GM19467 (cell line): ENCODE measurements around the gene TSPAN7.

Experiments used
- ATAC-seq: cut with Tn5 transposase; IDR thresholded peaks from one replicate; pipeline ENCODE4 v1.9.1; 2021; ENCODE audit warnings: mild to moderate bottlenecking, moderate library complexity; ENCODE audit not compliant: unreplicated experiment

The TSPAN7 gene

GRCh38 chrX:38639730-38640129 is 78.4 kb downstream of the TSPAN7 start:
- ATAC-seq, result no peak

GRCh38 chrX:38641197-38641596 is 79.9 kb downstream of the TSPAN7 start:
- ATAC-seq, result no peak

GRCh38 chrX:38643903-38644302 is 82.6 kb downstream of the TSPAN7 start:
- no peak for ATAC-seq

- no peak for ATAC-seq
Observed at GRCh38 chrX:38646129-38646528, 84.8 kb downstream of the TSPAN7 start.

GRCh38 chrX:38649221-38649620 is 87.9 kb downstream of the TSPAN7 start:
- ATAC-seq, result no peak

GRCh38 chrX:38649674-38650647 is 88.6 kb downstream of the TSPAN7 start:
- no peak for ATAC-seq

- ATAC-seq, result no peak
Observed at GRCh38 chrX:38651625-38652601, 90.6 kb downstream of the TSPAN7 start.

- ATAC-seq, result no peak
Observed at GRCh38 chrX:38652934-38653442, 91.6 kb downstream of the TSPAN7 start.

GRCh38 chrX:38654302-38654701 is 93.0 kb downstream of the TSPAN7 start:
- ATAC-seq, result no peak

- no peak for ATAC-seq
Observed at GRCh38 chrX:38656350-38656915, 95.1 kb downstream of the TSPAN7 start.

GRCh38 chrX:38657562-38657961 is 96.2 kb downstream of the TSPAN7 start:
- no peak for ATAC-seq

- ATAC-seq, result no peak
Observed at GRCh38 chrX:38660395-38661102, 99.2 kb downstream of the TSPAN7 start.

GRCh38 chrX:38661103-38661441 is 99.7 kb downstream of the TSPAN7 start:
- no peak for ATAC-seq

GRCh38 chrX:38661561-38661960 is 100.2 kb downstream of the TSPAN7 start:
- no peak for ATAC-seq

GRCh38 chrX:38662640-38663039 is 101.3 kb downstream of the TSPAN7 start:
- ATAC-seq, result no peak

GRCh38 chrX:38664285-38664684 is 102.9 kb downstream of the TSPAN7 start:
- no peak for ATAC-seq

GRCh38 chrX:38666909-38667308 is 105.6 kb downstream of the TSPAN7 start:
- no peak for ATAC-seq

- ATAC-seq, result no peak
Observed at GRCh38 chrX:38668771-38669170, 107.4 kb downstream of the TSPAN7 start.

GRCh38 chrX:38669428-38669827 is 108.1 kb downstream of the TSPAN7 start:
- ATAC-seq, result no peak

- ATAC-seq, result no peak
Observed at GRCh38 chrX:38672646-38673045, 111.3 kb downstream of the TSPAN7 start.
